SK-N-SH (cell line): ENCODE results near the gene MYO19.

Experiments used
- CHD2 ChIP-seq: fragments of 150-350 bp; IDR thresholded peaks from 2 replicates; pipeline ENCODE4 v1.6.1; 2018; ENCODE audit warnings: low read length; ENCODE audit not compliant: partially characterized antibody
- EP300 ChIP-seq, 2 experiments: IDR thresholded peaks; 2 replicates each; pipeline versions ENCODE4 v1.4.0 to v1.6.1; 2012; ENCODE audit warnings: borderline replicate concordance in 1 of 2, low read depth in 1 of 2, low read length in 1 of 2
- FOXM1 ChIP-seq: IDR thresholded peaks from 2 replicates; pipeline ENCODE4 v1.4.0; 2012; ENCODE audit warnings: low read depth, mild to moderate bottlenecking
- JUND ChIP-seq: IDR thresholded peaks from 2 replicates; pipeline ENCODE4 v1.4.0; 2012
- MXI1 ChIP-seq: IDR thresholded peaks from 2 replicates; pipeline ENCODE4 v1.6.1; 2012; ENCODE audit warnings: mild to moderate bottlenecking, low read depth, low read length, improper control_type of control experiment
- NRF1 ChIP-seq: IDR thresholded peaks from 2 replicates; pipeline ENCODE4 v1.6.1; 2012; ENCODE audit warnings: low read depth, mild to moderate bottlenecking, low read length
- POLR2AphosphoS5 ChIP-seq: IDR thresholded peaks from 2 replicates; pipeline ENCODE4 v1.6.1; 2012; ENCODE audit warnings: low read depth, low read length
- RAD21 ChIP-seq: IDR thresholded peaks from 2 replicates; pipeline ENCODE4 v1.6.1; 2012; ENCODE audit warnings: mild to moderate bottlenecking, low read length
- RCOR1 ChIP-seq: fragments of 150-350 bp; IDR thresholded peaks from 2 replicates; pipeline ENCODE4 v1.6.1; 2017; ENCODE audit warnings: antibody characterized with exemption, low read length
- RFX5 ChIP-seq: IDR thresholded peaks from 2 replicates; pipeline ENCODE4 v1.6.1; 2012; ENCODE audit warnings: mild to moderate bottlenecking, improper control_type of control experiment, low read length
- TAF1 ChIP-seq: IDR thresholded peaks from 2 replicates; pipeline ENCODE4 v1.6.1; 2012; ENCODE audit warnings: low read depth, mild to moderate bottlenecking, low read length, moderate library complexity, borderline replicate concordance
- TF ChIP-seq, protein P1 (sequence below): fragments of 200-600 bp; sonication (generic); IDR thresholded peaks from 2 replicates; pipeline ENCODE4 v1.6.1; 2017; ENCODE audit warnings: antibody characterized with exemption, mild to moderate bottlenecking, moderate library complexity
- TF ChIP-seq, protein P2 (sequence below): IDR thresholded peaks from 2 replicates; pipeline ENCODE4 v1.4.0; 2012; ENCODE audit warnings: low read depth

DNA sequence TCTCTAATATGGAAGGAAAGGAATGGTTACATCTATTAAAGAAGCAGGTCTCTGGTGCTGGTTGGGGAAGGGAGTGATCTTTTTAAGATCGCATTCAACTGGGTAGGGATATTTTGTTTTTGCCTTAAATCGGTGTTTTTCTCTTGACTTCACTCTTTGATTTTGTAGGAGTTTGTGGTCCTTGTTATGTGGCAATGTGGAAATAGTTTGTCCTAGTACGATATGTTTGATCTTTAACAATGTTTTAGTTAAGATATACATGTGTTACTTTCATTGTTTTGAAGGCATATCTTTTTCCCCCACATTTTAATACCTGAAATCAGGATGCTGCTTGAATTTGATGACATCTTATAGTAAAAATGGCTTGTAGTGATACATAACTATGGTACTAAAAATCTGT, 18.8 kb upstream of the MYO19 start:
- TF ChIP-seq FOXM1 (no peak), RFX5 (no peak), RCOR1 (no peak), POLR2AphosphoS5 (no peak), MXI1 (no peak), CHD2 (no peak), NRF1 (no peak), TAF1 (no peak), JUND (no peak), EP300 (IDR thresholded peaks at IDR 0.05; ENCODE audit: borderline replicate concordance in 1 of 2, low read depth in 1 of 2, low read length in 1 of 2) (no peak), RAD21 (no peak)
- TF ChIP-seq, protein P1, sequence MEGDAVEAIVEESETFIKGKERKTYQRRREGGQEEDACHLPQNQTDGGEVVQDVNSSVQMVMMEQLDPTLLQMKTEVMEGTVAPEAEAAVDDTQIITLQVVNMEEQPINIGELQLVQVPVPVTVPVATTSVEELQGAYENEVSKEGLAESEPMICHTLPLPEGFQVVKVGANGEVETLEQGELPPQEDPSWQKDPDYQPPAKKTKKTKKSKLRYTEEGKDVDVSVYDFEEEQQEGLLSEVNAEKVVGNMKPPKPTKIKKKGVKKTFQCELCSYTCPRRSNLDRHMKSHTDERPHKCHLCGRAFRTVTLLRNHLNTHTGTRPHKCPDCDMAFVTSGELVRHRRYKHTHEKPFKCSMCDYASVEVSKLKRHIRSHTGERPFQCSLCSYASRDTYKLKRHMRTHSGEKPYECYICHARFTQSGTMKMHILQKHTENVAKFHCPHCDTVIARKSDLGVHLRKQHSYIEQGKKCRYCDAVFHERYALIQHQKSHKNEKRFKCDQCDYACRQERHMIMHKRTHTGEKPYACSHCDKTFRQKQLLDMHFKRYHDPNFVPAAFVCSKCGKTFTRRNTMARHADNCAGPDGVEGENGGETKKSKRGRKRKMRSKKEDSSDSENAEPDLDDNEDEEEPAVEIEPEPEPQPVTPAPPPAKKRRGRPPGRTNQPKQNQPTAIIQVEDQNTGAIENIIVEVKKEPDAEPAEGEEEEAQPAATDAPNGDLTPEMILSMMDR: no peak
- TF ChIP-seq, protein P2, sequence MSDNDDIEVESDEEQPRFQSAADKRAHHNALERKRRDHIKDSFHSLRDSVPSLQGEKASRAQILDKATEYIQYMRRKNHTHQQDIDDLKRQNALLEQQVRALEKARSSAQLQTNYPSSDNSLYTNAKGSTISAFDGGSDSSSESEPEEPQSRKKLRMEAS: no peak
